GM12873 (cell line): ENCODE data around the gene FIGNL2.

Experiments
- CTCF ChIP-seq: IDR thresholded peaks from 2 replicates; pipeline ENCODE4 v1.5.1; 2012; ENCODE audit warnings: low read depth, mild to moderate bottlenecking, moderate library complexity, low read length, control low read depth; ENCODE audit not compliant: insufficient read depth; ENCODE audit errors: missing control alignments

The FIGNL2 gene

GRCh38 chr12:51871918-51872688 is 23.6 kb upstream of the FIGNL2 start:
- no peak for TF ChIP-seq CTCF

- no peak for TF ChIP-seq CTCF
Observed at GRCh38 chr12:51871126-51871525, 22.6 kb upstream of the FIGNL2 start.

GRCh38 chr12:51870504-51870903 is 22.0 kb upstream of the FIGNL2 start:
- TF ChIP-seq CTCF, result no peak

- TF ChIP-seq CTCF, result no peak
Observed at GRCh38 chr12:51869931-51870330, 21.4 kb upstream of the FIGNL2 start.

GRCh38 chr12:51869496-51869865 is 21.0 kb upstream of the FIGNL2 start:
- TF ChIP-seq CTCF, result no peak

- no peak for TF ChIP-seq CTCF
Observed at GRCh38 chr12:51868821-51869495, 20.4 kb upstream of the FIGNL2 start.

GRCh38 chr12:51867796-51868428 is 19.4 kb upstream of the FIGNL2 start:
- TF ChIP-seq CTCF, result no peak
